H7 (cell line): Measurements from ENCODE around the gene RETREG3. TPM values are rescaled to one million over a fixed set of nuclear protein-coding genes. Genes with fewer than 3 reads are reported as not detected.
"Not testable (repeated sequence)": the region's sequence is repeated elsewhere in the genome, so short reads cannot be mapped to it uniquely, and the experiment has no call there.

Experiments used
- DNase-seq: peaks from one replicate; pipeline ENCODE4 v3.0.0; 2012
- H3K27me3 ChIP-seq: 2 replicates; pipeline ENCODE4 v1.6.0; 2011; ENCODE audit warnings: mild to moderate bottlenecking, low read length; ENCODE audit not compliant: control insufficient read depth, insufficient read depth
- H3K36me3 ChIP-seq: replicated peaks from 2 replicates; pipeline ENCODE4 v1.5.1; 2011; ENCODE audit warnings: low read length; ENCODE audit not compliant: control insufficient read depth, insufficient read depth
- H3K4me3 ChIP-seq: 2 replicates; pipeline ENCODE4 v1.5.1; 2011; ENCODE audit warnings: low read depth, mild to moderate bottlenecking, control low read depth, low read length, moderate library complexity; ENCODE audit not compliant: insufficient read depth
- total RNA-seq: library from RNA; depleted of rRNA; stranded (reverse); fragments of >200 nt; shearing (Covaris generic); gene quantifications from 2 replicates; pipeline ENCODE4 v1.2.3, GENCODE V29; 2014

Gene RETREG3
- total RNA-seq, 1 experiment from 2014 or later = 51.7 TPM

GRCh38 chr17:42568341-42569111 lies 40.6 kb downstream of the RETREG3 start:
- no peak overlapping the region for H3K4me3 ChIP-seq
- H3K36me3 ChIP-seq = peaks cover 53% of the 10 kb centered on the region
- no peaks in the 10 kb centered on the region for H3K27me3 ChIP-seq
- peak; percentile 21 for DNase-seq

GRCh38 chr17:42566883-42567573 lies 42.1 kb downstream of the RETREG3 start, which contains the start of gene MLX:
TSS of gene MLX (plus strand) at chr17:42567100. CDS start at chr17:42567125, 25 bp downstream.
- Histone ChIP-seq H3K4me3 (peak within 1 kb of the TSS; percentile 88), H3K27me3 (no peaks in the 10 kb centered on the region), H3K36me3 (peaks cover 41% of the 10 kb centered on the region)
- DNase-seq = peak; percentile 100

- DNase-seq = no peak
- peak overlapping the region; percentile 88 for H3K4me3 ChIP-seq
- peaks cover 35% of the 10 kb centered on the region for H3K36me3 ChIP-seq
- H3K27me3 ChIP-seq = no peaks in the 10 kb centered on the region
These were observed 42.8 kb downstream of the RETREG3 start for GRCh38 chr17:42566215-42566882.

- Histone ChIP-seq H3K36me3 (peaks cover 34% of the 10 kb centered on the region), H3K4me3 (no peak overlapping the region), H3K27me3 (no peaks in the 10 kb centered on the region)
- DNase-seq = peak; percentile 34
These were observed 43.5 kb downstream of the RETREG3 start for GRCh38 chr17:42565523-42566214.

GRCh38 chr17:42564815-42565522 lies 44.2 kb downstream of the RETREG3 start:
- Histone ChIP-seq H3K27me3 (no peaks in the 10 kb centered on the region), H3K4me3 (no peak overlapping the region), H3K36me3 (peaks cover 29% of the 10 kb centered on the region)
- DNase-seq = peak; percentile 15

GRCh38 chr17:42563950-42564349 lies 45.2 kb downstream of the RETREG3 start:
- Histone ChIP-seq H3K36me3 (peaks cover 21% of the 10 kb centered on the region), H3K27me3 (no peaks in the 10 kb centered on the region), H3K4me3 (no peak overlapping the region)
- DNase-seq = no peak

GRCh38 chr17:42563543-42563942 lies 45.6 kb downstream of the RETREG3 start:
- Histone ChIP-seq H3K27me3 (no peaks in the 10 kb centered on the region), H3K4me3 (no peak overlapping the region), H3K36me3 (peaks cover 17% of the 10 kb centered on the region)
- DNase-seq = peak; percentile 15

GRCh38 chr17:42563143-42563509 lies 46.0 kb downstream of the RETREG3 start:
- Histone ChIP-seq H3K4me3 (peak overlapping the region; percentile 92), H3K27me3 (no peaks in the 10 kb centered on the region), H3K36me3 (peaks cover 16% of the 10 kb centered on the region)
- DNase-seq = no peak

- H3K4me3 ChIP-seq = peak overlapping the region; percentile 92
- H3K36me3 ChIP-seq = peaks cover 16% of the 10 kb centered on the region
- peak; percentile 79 for DNase-seq
- no peaks in the 10 kb centered on the region for H3K27me3 ChIP-seq
These were observed 46.6 kb downstream of the RETREG3 start for GRCh38 chr17:42562388-42563142.

- H3K36me3 ChIP-seq = peaks cover 16% of the 10 kb centered on the region
- peak; percentile 98 for DNase-seq
- H3K4me3 ChIP-seq = peak within 1 kb of the TSS; percentile 92
- no peaks in the 10 kb centered on the region for H3K27me3 ChIP-seq
These were observed 47.2 kb downstream of the RETREG3 start, which contains the start of gene COASY for GRCh38 chr17:42561897-42562387. TSS of gene COASY (plus strand) at chr17:42562148. CDS start at chr17:42562623, 475 bp downstream.

- no peak for DNase-seq
- H3K36me3 ChIP-seq = peaks cover 12% of the 10 kb centered on the region
- H3K27me3 ChIP-seq = no peaks in the 10 kb centered on the region
- H3K4me3 ChIP-seq = no peak overlapping the region
These were observed 48.9 kb downstream of the RETREG3 start for GRCh38 chr17:42560246-42560645.

- peaks cover 2% of the 10 kb centered on the region for H3K36me3 ChIP-seq
- H3K4me3 ChIP-seq = no peak overlapping the region
- H3K27me3 ChIP-seq = no peaks in the 10 kb centered on the region
- DNase-seq = no peak
These were observed 50.1 kb downstream of the RETREG3 start for GRCh38 chr17:42559075-42559474.

- H3K27me3 ChIP-seq, H3K4me3 ChIP-seq, H3K36me3 ChIP-seq: not testable (repeated sequence)
- peak; percentile 65 for DNase-seq
These were observed 53.1 kb downstream of the RETREG3 start for GRCh38 chr17:42555961-42556617.
